B cell (primary cell): ENCODE data around the gene CLDND2.

ENCODE experiments used
- CTCF ChIP-seq: fragments of 200-600 bp; IDR thresholded peaks from one replicate; pipeline ENCODE4 v1.8.0; 2022; ENCODE audit warnings: antibody characterized with exemption, mild to moderate bottlenecking
- EZH2 ChIP-seq: IDR thresholded peaks from 2 replicates; pipeline ENCODE4 v1.6.1; 2012; ENCODE audit warnings: borderline replicate concordance, low read depth, mild to moderate bottlenecking, moderate library complexity, low read length; ENCODE audit not compliant: insufficient read depth, poor library complexity, severe bottlenecking

- TF ChIP-seq CTCF (no peak), EZH2 (no peak)
Measured at GRCh38 chr19:51346742-51347141, 22.1 kb downstream of the CLDND2 start.
